Measurements from ENCODE around the gene MOK. TPM values are rescaled to one million over a fixed set of nuclear protein-coding genes. Genes with fewer than 3 reads are reported as not detected.

MOK gene
- polyA plus RNA-seq, 4 donors = 2.9 to 11.5 (median 4.7) TPM

- H3K9me3 ChIP-seq (ENCODE audit: control insufficient read depth in 2 of 2, insufficient read depth in 1 of 2, low read depth in 1 of 2, low read length in 1 of 2) = no peaks in the 10 kb centered on the region
- H3K27me3 ChIP-seq (ENCODE audit: control insufficient read depth in 3 of 3, insufficient read depth in 3 of 3, low read length in 3 of 3) = no peaks in the 10 kb centered on the region
- peak overlapping the region in 1 of 3 donors; percentile 56 for H3K27ac ChIP-seq (ENCODE audit: low read depth in 1 of 3, low read length in 2 of 3)
- DNase-seq (no peak), FAIRE-seq (no peak)
- H3K4me3 ChIP-seq (ENCODE audit: low read depth in 1 of 3, low read length in 3 of 3) = no peak overlapping the region
- peaks cover 2 to 37% (median 3%) of the 10 kb centered on the region in 3 donors for H3K36me3 ChIP-seq (ENCODE audit: control insufficient read depth in 3 of 3, insufficient read depth in 2 of 3, low read depth in 1 of 3, low read length in 3 of 3)
- peaks cover 8 to 17% (median 8%) of the 10 kb centered on the region in 3 donors for H3K4me1 ChIP-seq (ENCODE audit: control insufficient read depth in 3 of 3, insufficient read depth in 2 of 3, low read depth in 1 of 3, low read length in 2 of 3)
- 72 to 85% (median 84%) methylated on average over 6 of the region's 6 CpGs for WGBS, 3 donors
These were observed 108.7 kb downstream of the MOK start for GRCh38 chr14:102196039-102196901.

GRCh38 chr14:102195446-102195845 is 109.5 kb downstream of the MOK start:
- Histone ChIP-seq H3K9me3 (ENCODE audit: control insufficient read depth in 2 of 2, insufficient read depth in 1 of 2, low read depth in 1 of 2, low read length in 1 of 2) (no peaks in the 10 kb centered on the region), H3K27ac (ENCODE audit: low read depth in 1 of 3, low read length in 2 of 3) (no peak overlapping the region), H3K4me1 (ENCODE audit: control insufficient read depth in 3 of 3, insufficient read depth in 2 of 3, low read depth in 1 of 3, low read length in 2 of 3) (peaks cover 8 to 25% (median 9%) of the 10 kb centered on the region in 3 donors), H3K4me3 (ENCODE audit: low read depth in 1 of 3, low read length in 3 of 3) (no peak overlapping the region), H3K27me3 (ENCODE audit: control insufficient read depth in 3 of 3, insufficient read depth in 3 of 3, low read length in 3 of 3) (no peaks in the 10 kb centered on the region), H3K36me3 (ENCODE audit: control insufficient read depth in 3 of 3, insufficient read depth in 2 of 3, low read depth in 1 of 3, low read length in 3 of 3) (peaks cover 0 to 33% (median 3%) of the 10 kb centered on the region in 3 donors)
- 74 to 88% (median 86%) methylated on average over 1 of the region's 1 CpG for WGBS, 3 donors
- FAIRE-seq (no peak), DNase-seq (no peak)

GRCh38 chr14:102194856-102195255 is 110.1 kb downstream of the MOK start:
- H3K27ac ChIP-seq (ENCODE audit: low read depth in 1 of 3, low read length in 2 of 3) = no peak overlapping the region
- 44 to 74% (median 62%) methylated on average over 4 of the region's 4 CpGs for WGBS, 3 donors
- H3K4me1 ChIP-seq (ENCODE audit: control insufficient read depth in 3 of 3, insufficient read depth in 2 of 3, low read depth in 1 of 3, low read length in 2 of 3) = peaks cover 8 to 29% (median 9%) of the 10 kb centered on the region in 3 donors
- H3K36me3 ChIP-seq (ENCODE audit: control insufficient read depth in 3 of 3, insufficient read depth in 2 of 3, low read depth in 1 of 3, low read length in 3 of 3) = peaks cover 0 to 28% (median 3%) of the 10 kb centered on the region in 3 donors
- no peaks in the 10 kb centered on the region for H3K9me3 ChIP-seq (ENCODE audit: control insufficient read depth in 2 of 2, insufficient read depth in 1 of 2, low read depth in 1 of 2, low read length in 1 of 2)
- no peaks in the 10 kb centered on the region for H3K27me3 ChIP-seq (ENCODE audit: control insufficient read depth in 3 of 3, insufficient read depth in 3 of 3, low read length in 3 of 3)
- H3K4me3 ChIP-seq (ENCODE audit: low read depth in 1 of 3, low read length in 3 of 3) = no peak overlapping the region
- DNase-seq = no peak
- FAIRE-seq = no peak

GRCh38 chr14:102192840-102193502 is 112.0 kb downstream of the MOK start:
- no peak for FAIRE-seq
- no peaks in the 10 kb centered on the region for H3K9me3 ChIP-seq (ENCODE audit: control insufficient read depth in 2 of 2, insufficient read depth in 1 of 2, low read depth in 1 of 2, low read length in 1 of 2)
- peaks cover 8 to 31% (median 13%) of the 10 kb centered on the region in 3 donors for H3K4me1 ChIP-seq (ENCODE audit: control insufficient read depth in 3 of 3, insufficient read depth in 2 of 3, low read depth in 1 of 3, low read length in 2 of 3)
- H3K36me3 ChIP-seq (ENCODE audit: control insufficient read depth in 3 of 3, insufficient read depth in 2 of 3, low read depth in 1 of 3, low read length in 3 of 3) = peaks cover 0 to 16% (median 3%) of the 10 kb centered on the region in 3 donors
- H3K4me3 ChIP-seq (ENCODE audit: low read depth in 1 of 3, low read length in 3 of 3) = no peak overlapping the region
- H3K27me3 ChIP-seq (ENCODE audit: control insufficient read depth in 3 of 3, insufficient read depth in 3 of 3, low read length in 3 of 3) = no peaks in the 10 kb centered on the region
- WGBS, 3 donors = 82 to 93% (median 89%) methylated on average over 13 of the region's 13 CpGs
- DNase-seq = no peak
- no peak overlapping the region for H3K27ac ChIP-seq (ENCODE audit: low read depth in 1 of 3, low read length in 2 of 3)

- no peaks in the 10 kb centered on the region for H3K9me3 ChIP-seq (ENCODE audit: control insufficient read depth in 2 of 2, insufficient read depth in 1 of 2, low read depth in 1 of 2, low read length in 1 of 2)
- FAIRE-seq (no peak), DNase-seq (no peak)
- H3K4me1 ChIP-seq (ENCODE audit: control insufficient read depth in 3 of 3, insufficient read depth in 2 of 3, low read depth in 1 of 3, low read length in 2 of 3) = peaks cover 9 to 17% (median 10%) of the 10 kb centered on the region in 3 donors
- H3K4me3 ChIP-seq (ENCODE audit: low read depth in 1 of 3, low read length in 3 of 3) = no peak overlapping the region
- no peak overlapping the region for H3K27ac ChIP-seq (ENCODE audit: low read depth in 1 of 3, low read length in 2 of 3)
- WGBS, 3 donors = 96 to 99% (median 98%) methylated on average over 5 of the region's 5 CpGs
- H3K36me3 ChIP-seq (ENCODE audit: control insufficient read depth in 3 of 3, insufficient read depth in 2 of 3, low read depth in 1 of 3, low read length in 3 of 3) = peaks cover 0 to 7% (median 0%) of the 10 kb centered on the region in 3 donors
- no peaks in the 10 kb centered on the region for H3K27me3 ChIP-seq (ENCODE audit: control insufficient read depth in 3 of 3, insufficient read depth in 3 of 3, low read length in 3 of 3)
These were observed 115.1 kb downstream of the MOK start for GRCh38 chr14:102189874-102190273.

- Histone ChIP-seq H3K4me3 (ENCODE audit: low read depth in 1 of 3, low read length in 3 of 3) (no peak overlapping the region), H3K36me3 (ENCODE audit: control insufficient read depth in 3 of 3, insufficient read depth in 2 of 3, low read depth in 1 of 3, low read length in 3 of 3) (peaks cover 0 to 4% (median 0%) of the 10 kb centered on the region in 3 donors), H3K4me1 (ENCODE audit: control insufficient read depth in 3 of 3, insufficient read depth in 2 of 3, low read depth in 1 of 3, low read length in 2 of 3) (peaks cover 3 to 17% (median 10%) of the 10 kb centered on the region in 3 donors), H3K27me3 (ENCODE audit: control insufficient read depth in 3 of 3, insufficient read depth in 3 of 3, low read length in 3 of 3) (no peaks in the 10 kb centered on the region), H3K27ac (ENCODE audit: low read depth in 1 of 3, low read length in 2 of 3) (no peak overlapping the region), H3K9me3 (ENCODE audit: control insufficient read depth in 2 of 2, insufficient read depth in 1 of 2, low read depth in 1 of 2, low read length in 1 of 2) (no peaks in the 10 kb centered on the region)
- DNase-seq = no peak
- FAIRE-seq = no peak
- WGBS, 3 donors = 68 to 93% (median 73%) methylated on average over 1 of the region's 1 CpG
These were observed 116.8 kb downstream of the MOK start for GRCh38 chr14:102188187-102188586.

GRCh38 chr14:102187568-102188001 is 117.4 kb downstream of the MOK start:
- no peak for FAIRE-seq
- Histone ChIP-seq H3K9me3 (ENCODE audit: control insufficient read depth in 2 of 2, insufficient read depth in 1 of 2, low read depth in 1 of 2, low read length in 1 of 2) (no peaks in the 10 kb centered on the region), H3K4me3 (ENCODE audit: low read depth in 1 of 3, low read length in 3 of 3) (no peak overlapping the region), H3K36me3 (ENCODE audit: control insufficient read depth in 3 of 3, insufficient read depth in 2 of 3, low read depth in 1 of 3, low read length in 3 of 3) (peaks cover 0 to 2% (median 0%) of the 10 kb centered on the region in 3 donors), H3K4me1 (ENCODE audit: control insufficient read depth in 3 of 3, insufficient read depth in 2 of 3, low read depth in 1 of 3, low read length in 2 of 3) (peaks cover 3 to 17% (median 10%) of the 10 kb centered on the region in 3 donors), H3K27ac (ENCODE audit: low read depth in 1 of 3, low read length in 2 of 3) (peak overlapping the region in 1 of 3 donors; percentile 14), H3K27me3 (ENCODE audit: control insufficient read depth in 3 of 3, insufficient read depth in 3 of 3, low read length in 3 of 3) (no peaks in the 10 kb centered on the region)
- peak in 1 of 2 donors; percentile 20 for DNase-seq
- 37 to 84% (median 71%) methylated on average over 4 of the region's 4 CpGs for WGBS, 3 donors

GRCh38 chr14:102187044-102187443 is 117.9 kb downstream of the MOK start:
- FAIRE-seq = no peak
- H3K27me3 ChIP-seq (ENCODE audit: control insufficient read depth in 3 of 3, insufficient read depth in 3 of 3, low read length in 3 of 3) = no peaks in the 10 kb centered on the region
- peaks cover 3 to 17% (median 10%) of the 10 kb centered on the region in 3 donors for H3K4me1 ChIP-seq (ENCODE audit: control insufficient read depth in 3 of 3, insufficient read depth in 2 of 3, low read depth in 1 of 3, low read length in 2 of 3)
- no peak overlapping the region for H3K4me3 ChIP-seq (ENCODE audit: low read depth in 1 of 3, low read length in 3 of 3)
- 34 to 62% (median 48%) methylated on average over 3 of the region's 3 CpGs for WGBS, 3 donors
- H3K36me3 ChIP-seq (ENCODE audit: control insufficient read depth in 3 of 3, insufficient read depth in 2 of 3, low read depth in 1 of 3, low read length in 3 of 3) = peaks cover 0 to 2% (median 0%) of the 10 kb centered on the region in 3 donors
- peak overlapping the region in 1 of 3 donors; percentile 14 for H3K27ac ChIP-seq (ENCODE audit: low read depth in 1 of 3, low read length in 2 of 3)
- DNase-seq = peak in 1 of 2 donors; percentile 37
- no peaks in the 10 kb centered on the region for H3K9me3 ChIP-seq (ENCODE audit: control insufficient read depth in 2 of 2, insufficient read depth in 1 of 2, low read depth in 1 of 2, low read length in 1 of 2)
